AG04450 (cell line): ENCODE data around the gene PPP2R2B. TPM values are rescaled to one million over a fixed set of nuclear protein-coding genes. Genes with fewer than 3 reads are reported as not detected.

Source experiments
- CTCF ChIA-PET: fragments of 300-600, 350-600 bp; formaldehyde crosslinking; extraction: SDS; loops from one replicate; lab custom pipeline; 2022; ENCODE audit warnings: antibody characterized with exemption, inconsistent platforms; lab: Charles Lee
- POLR2A ChIA-PET: fragments of 350-600 bp; formaldehyde crosslinking; extraction: SDS; loops from one replicate; lab custom pipeline; 2021; ENCODE audit warnings: antibody characterized with exemption, inconsistent platforms; lab: Yijun Ruan, JAX
- DNase-seq: peaks from one replicate; pipeline ENCODE4 v3.0.0-alpha.2; 2011; ENCODE audit warnings: low read depth, low spot score
- H3K27ac ChIP-seq: one replicate; pipeline ENCODE4 v1.5.1; 2012; ENCODE audit warnings: low read depth, low read length, control low read depth
- H3K27me3 ChIP-seq: one replicate; pipeline ENCODE4 v1.6.0; 2012; ENCODE audit warnings: low read length; ENCODE audit not compliant: control insufficient read depth, insufficient read depth
- H3K4me3 ChIP-seq: 2 replicates; pipeline ENCODE4 v1.5.1; 2011; ENCODE audit warnings: mild to moderate bottlenecking, low read depth, low read length, control low read depth
- H3K9me3 ChIP-seq: 2 replicates; pipeline ENCODE4 v1.5.1; 2012; ENCODE audit warnings: low read length; ENCODE audit not compliant: control insufficient read depth, insufficient read depth
- polyA plus RNA-seq: library from polyadenylated mRNA; depleted of rRNA; stranded (reverse); fragments of >200 nt; gene quantifications from 2 replicates; pipeline ENCODE4 v1.2.3, GENCODE V29; 2011
- TF ChIP-seq, protein P1 (sequence below): IDR thresholded peaks from 2 replicates; pipeline ENCODE4 v1.5.1; 2011; ENCODE audit warnings: low read depth, low read length, control low read depth, inconsistent platforms

Gene PPP2R2B
- polyA plus RNA-seq, 1 experiment, result not detected

GRCh38 chr5:146770546-146770945 is 108.0 kb downstream of the PPP2R2B start:
- DNase-seq, result no peak
- Histone ChIP-seq H3K9me3 (no peaks in the 10 kb centered on the region), H3K27me3 (no peaks in the 10 kb centered on the region), H3K4me3 (no peak overlapping the region), H3K27ac (no peak overlapping the region)
- ChIA-PET CTCF (no interaction called here), POLR2A (no interaction called here)
- TF ChIP-seq, protein P1, sequence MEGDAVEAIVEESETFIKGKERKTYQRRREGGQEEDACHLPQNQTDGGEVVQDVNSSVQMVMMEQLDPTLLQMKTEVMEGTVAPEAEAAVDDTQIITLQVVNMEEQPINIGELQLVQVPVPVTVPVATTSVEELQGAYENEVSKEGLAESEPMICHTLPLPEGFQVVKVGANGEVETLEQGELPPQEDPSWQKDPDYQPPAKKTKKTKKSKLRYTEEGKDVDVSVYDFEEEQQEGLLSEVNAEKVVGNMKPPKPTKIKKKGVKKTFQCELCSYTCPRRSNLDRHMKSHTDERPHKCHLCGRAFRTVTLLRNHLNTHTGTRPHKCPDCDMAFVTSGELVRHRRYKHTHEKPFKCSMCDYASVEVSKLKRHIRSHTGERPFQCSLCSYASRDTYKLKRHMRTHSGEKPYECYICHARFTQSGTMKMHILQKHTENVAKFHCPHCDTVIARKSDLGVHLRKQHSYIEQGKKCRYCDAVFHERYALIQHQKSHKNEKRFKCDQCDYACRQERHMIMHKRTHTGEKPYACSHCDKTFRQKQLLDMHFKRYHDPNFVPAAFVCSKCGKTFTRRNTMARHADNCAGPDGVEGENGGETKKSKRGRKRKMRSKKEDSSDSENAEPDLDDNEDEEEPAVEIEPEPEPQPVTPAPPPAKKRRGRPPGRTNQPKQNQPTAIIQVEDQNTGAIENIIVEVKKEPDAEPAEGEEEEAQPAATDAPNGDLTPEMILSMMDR, result no peak

DNA sequence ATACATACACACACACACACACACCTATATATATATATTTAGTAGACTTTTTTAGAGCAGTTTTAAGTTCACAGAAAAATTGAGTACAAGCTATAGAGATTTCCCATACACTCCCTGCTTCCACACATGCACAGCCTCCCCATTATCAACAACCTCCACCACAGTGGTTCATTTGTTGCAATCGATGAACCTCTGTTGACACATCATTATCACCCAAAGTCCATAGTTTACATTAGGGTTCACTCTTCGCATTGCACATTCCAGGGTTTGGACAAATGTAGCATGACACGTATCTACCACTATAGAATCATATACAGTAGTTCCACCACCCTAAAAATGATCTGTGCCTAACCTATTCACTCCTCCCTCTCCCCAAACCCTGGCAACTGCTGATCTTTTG is 111.0 kb downstream of the PPP2R2B start:
- Histone ChIP-seq H3K9me3 (peaks cover 4% of the 10 kb centered on the region; the same call in 1 of the 2 replicates), H3K4me3 (no peak overlapping the region), H3K27ac (no peak overlapping the region), H3K27me3 (no peaks in the 10 kb centered on the region)
- no peak for DNase-seq
- ChIA-PET POLR2A (no interaction called here), CTCF (no interaction called here)
- TF ChIP-seq, protein P1, result no peak

- Histone ChIP-seq H3K4me3 (no peak overlapping the region), H3K27me3 (no peaks in the 10 kb centered on the region), H3K27ac (no peak overlapping the region), H3K9me3 (peaks cover 4% of the 10 kb centered on the region; the same call in 1 of the 2 replicates)
- ChIA-PET CTCF (no interaction called here), POLR2A (no interaction called here)
- DNase-seq, result no peak
- TF ChIP-seq, protein P1, result no peak
Observed at GRCh38 chr5:146766013-146766412, 112.5 kb downstream of the PPP2R2B start.

GRCh38 chr5:146765089-146765832 is 113.3 kb downstream of the PPP2R2B start:
- CTCF ChIA-PET, result no interaction called here
- no peak for DNase-seq
- Histone ChIP-seq H3K27ac (no peak overlapping the region), H3K27me3 (no peaks in the 10 kb centered on the region), H3K4me3 (no peak overlapping the region), H3K9me3 (peaks cover 4% of the 10 kb centered on the region; the same call in 1 of the 2 replicates)
- TF ChIP-seq, protein P1, result no peak
- POLR2A ChIA-PET, result no interaction called here

DNA sequence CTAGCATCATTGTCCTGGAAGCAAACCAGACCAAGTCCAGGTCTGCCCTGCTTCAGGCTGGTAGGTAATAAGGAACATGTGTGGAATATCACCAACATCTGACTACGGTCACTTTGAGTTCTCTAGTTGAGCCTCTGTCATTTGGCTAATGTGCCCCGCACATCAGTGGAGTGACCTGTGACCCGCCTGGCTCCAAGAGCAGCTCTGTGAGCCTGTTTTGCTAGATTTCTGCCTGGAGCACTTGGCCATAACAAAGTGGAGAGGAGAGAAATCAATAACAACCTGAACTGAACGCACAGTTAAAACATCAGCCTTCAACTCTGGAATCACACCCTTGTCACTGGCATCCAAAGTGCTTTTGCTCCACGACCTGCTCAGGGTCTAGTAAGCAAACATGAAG is 115.7 kb downstream of the PPP2R2B start:
- no peak for DNase-seq
- Histone ChIP-seq H3K4me3 (no peak overlapping the region), H3K9me3 (peaks cover 4% of the 10 kb centered on the region; the same call in 1 of the 2 replicates), H3K27me3 (no peaks in the 10 kb centered on the region), H3K27ac (no peak overlapping the region)
- TF ChIP-seq, protein P1, result no peak
- ChIA-PET POLR2A (no interaction called here), CTCF (no interaction called here)
